ENCODE results near the gene TTN.
A peak's percentile ranks its signal among the peaks of the same experiment; 100 is the strongest.

The TTN gene

GRCh38 chr2:178767094-178768060, 39.8 kb downstream of the TTN start:
- no peak for ATAC-seq
- TF ChIP-seq OSR1 (CRISPR knock-in tag; IDR thresholded peaks at IDR 0.05), result no peak

- no peak for ATAC-seq
- TF ChIP-seq ISL1 (CRISPR knock-in tag; IDR thresholded peaks at IDR 0.05) (no peak), CSRNP3 (CRISPR knock-in tag; IDR thresholded peaks at IDR 0.05) (no peak)
Measured at GRCh38 chr2:178764097-178764496, 43.1 kb downstream of the TTN start.

DNA sequence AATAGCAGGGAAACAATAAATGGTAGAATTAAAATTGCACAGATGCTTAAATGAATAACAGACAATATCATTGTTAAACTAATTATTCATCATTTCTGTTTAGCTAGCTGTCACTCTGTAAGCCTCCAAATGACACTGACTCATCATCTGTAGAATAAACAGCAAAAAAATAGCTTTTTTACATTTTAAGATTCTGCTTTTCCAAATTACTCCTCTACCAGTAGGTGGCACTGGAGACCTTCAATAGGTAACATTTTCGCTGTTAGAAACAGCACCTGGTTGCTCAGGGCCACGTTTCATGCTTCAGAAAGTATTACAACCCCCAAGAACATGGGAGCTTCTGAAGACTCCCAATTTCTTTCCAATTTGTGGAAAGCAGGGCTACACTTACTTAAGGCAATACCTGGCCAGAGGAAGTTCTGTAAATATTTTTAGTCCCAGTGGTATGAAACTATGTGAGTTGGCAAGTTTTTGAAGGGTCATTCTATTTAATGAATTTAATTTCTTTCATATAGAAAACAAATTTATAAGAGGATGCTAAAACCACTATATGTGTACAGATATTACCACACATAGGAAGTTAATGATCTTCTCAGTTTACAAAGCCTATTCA, 45.4 kb downstream of the TTN start:
- TF ChIP-seq ZNF70 (CRISPR knock-in tag; IDR thresholded peaks at IDR 0.05) (no peak), ZFP3 (CRISPR knock-in tag; IDR thresholded peaks at IDR 0.05) (no peak), ISL1 (CRISPR knock-in tag; IDR thresholded peaks at IDR 0.05) (no peak), ARNTL (CRISPR knock-in tag; IDR thresholded peaks at IDR 0.05; ENCODE audit: borderline replicate concordance, low read depth) (no peak), BACH2 (CRISPR knock-in tag; IDR thresholded peaks at IDR 0.05; ENCODE audit: borderline replicate concordance) (no peak), RARB (CRISPR knock-in tag; IDR thresholded peaks at IDR 0.05) (no peak), ZNF8 (CRISPR knock-in tag; IDR thresholded peaks at IDR 0.05) (no peak), ZNF565 (CRISPR knock-in tag; conservative IDR thresholded peaks at IDR 0.05; ENCODE audit: low read depth) (no peak), TOX (CRISPR knock-in tag; IDR thresholded peaks at IDR 0.05; ENCODE audit: borderline replicate concordance) (no peak)
- peak; percentile 72; the same call in 2 of the 3 replicates for ATAC-seq

- TF ChIP-seq PPARA (CRISPR knock-in tag; IDR thresholded peaks at IDR 0.05; ENCODE audit: borderline replicate concordance) (no peak), SNAI2 (CRISPR knock-in tag; IDR thresholded peaks at IDR 0.05) (no peak), OSR1 (CRISPR knock-in tag; IDR thresholded peaks at IDR 0.05) (no peak), ZNF565 (CRISPR knock-in tag; conservative IDR thresholded peaks at IDR 0.05; ENCODE audit: low read depth) (no peak), TOX (CRISPR knock-in tag; IDR thresholded peaks at IDR 0.05; ENCODE audit: borderline replicate concordance) (no peak)
- peak; percentile 87 for ATAC-seq
Measured at GRCh38 chr2:178756843-178757242, 50.4 kb downstream of the TTN start.

GRCh38 chr2:178756343-178756742, 50.9 kb downstream of the TTN start:
- peak; percentile 68 for ATAC-seq
- TF ChIP-seq PPARA (CRISPR knock-in tag; IDR thresholded peaks at IDR 0.05; ENCODE audit: borderline replicate concordance) (no peak), ZNF8 (CRISPR knock-in tag; IDR thresholded peaks at IDR 0.05) (no peak)

DNA sequence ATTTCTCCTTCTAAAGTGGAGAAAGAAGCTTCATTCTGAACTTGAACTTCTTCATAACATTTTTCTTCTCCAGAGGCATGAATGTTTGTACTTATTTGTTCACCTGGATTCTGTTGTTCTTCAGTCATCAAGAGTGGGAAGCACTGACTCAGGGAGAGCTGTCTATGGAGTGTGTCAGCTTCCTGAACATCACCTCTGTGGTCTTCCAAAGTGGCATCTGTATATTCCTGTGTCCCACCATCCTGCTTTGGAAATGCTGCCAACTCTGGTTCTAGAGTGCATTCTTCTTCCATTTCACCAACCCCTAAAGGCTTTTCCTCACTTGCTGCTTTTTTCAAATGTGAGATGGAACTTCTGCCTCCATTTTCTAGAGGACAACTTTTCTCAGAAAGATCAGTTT, 59.5 kb downstream of the TTN start:
- TF ChIP-seq GLIS3 (CRISPR knock-in tag; IDR thresholded peaks at IDR 0.05), result no peak
- TF ChIP-seq SNAI2 (CRISPR knock-in tag; IDR thresholded peaks at IDR 0.05), result no peak
- TF ChIP-seq RARB (CRISPR knock-in tag; IDR thresholded peaks at IDR 0.05), result no peak
- no peak for TF ChIP-seq ISL1 (CRISPR knock-in tag; IDR thresholded peaks at IDR 0.05)
- TF ChIP-seq ARNTL (CRISPR knock-in tag; IDR thresholded peaks at IDR 0.05; ENCODE audit: borderline replicate concordance, low read depth), result no peak
- no peak for TF ChIP-seq ZFP3 (CRISPR knock-in tag; IDR thresholded peaks at IDR 0.05)
- no peak for TF ChIP-seq ZC3H10 (CRISPR knock-in tag; IDR thresholded peaks at IDR 0.05)
- TF ChIP-seq, protein P1, sequence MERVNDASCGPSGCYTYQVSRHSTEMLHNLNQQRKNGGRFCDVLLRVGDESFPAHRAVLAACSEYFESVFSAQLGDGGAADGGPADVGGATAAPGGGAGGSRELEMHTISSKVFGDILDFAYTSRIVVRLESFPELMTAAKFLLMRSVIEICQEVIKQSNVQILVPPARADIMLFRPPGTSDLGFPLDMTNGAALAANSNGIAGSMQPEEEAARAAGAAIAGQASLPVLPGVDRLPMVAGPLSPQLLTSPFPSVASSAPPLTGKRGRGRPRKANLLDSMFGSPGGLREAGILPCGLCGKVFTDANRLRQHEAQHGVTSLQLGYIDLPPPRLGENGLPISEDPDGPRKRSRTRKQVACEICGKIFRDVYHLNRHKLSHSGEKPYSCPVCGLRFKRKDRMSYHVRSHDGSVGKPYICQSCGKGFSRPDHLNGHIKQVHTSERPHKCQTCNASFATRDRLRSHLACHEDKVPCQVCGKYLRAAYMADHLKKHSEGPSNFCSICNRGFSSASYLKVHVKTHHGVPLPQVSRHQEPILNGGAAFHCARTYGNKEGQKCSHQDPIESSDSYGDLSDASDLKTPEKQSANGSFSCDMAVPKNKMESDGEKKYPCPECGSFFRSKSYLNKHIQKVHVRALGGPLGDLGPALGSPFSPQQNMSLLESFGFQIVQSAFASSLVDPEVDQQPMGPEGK (CRISPR knock-in tag; IDR thresholded peaks at IDR 0.05; ENCODE audit: borderline replicate concordance), result no peak
- no peak for TF ChIP-seq CSRNP3 (CRISPR knock-in tag; IDR thresholded peaks at IDR 0.05)
- ATAC-seq, result no peak

Measured in SK-N-SH treated with all-trans-retinoic acid at 6 μM for 48 hours (cell line).